ENCODE results near the gene TMEM25. TPM values are rescaled to one million over a fixed set of nuclear protein-coding genes. Genes with fewer than 3 reads are reported as not detected.

TMEM25 gene
- total RNA-seq, 4 donors from 2014 or later = 18.8 to 22.8 (median 21.0) TPM

DNA sequence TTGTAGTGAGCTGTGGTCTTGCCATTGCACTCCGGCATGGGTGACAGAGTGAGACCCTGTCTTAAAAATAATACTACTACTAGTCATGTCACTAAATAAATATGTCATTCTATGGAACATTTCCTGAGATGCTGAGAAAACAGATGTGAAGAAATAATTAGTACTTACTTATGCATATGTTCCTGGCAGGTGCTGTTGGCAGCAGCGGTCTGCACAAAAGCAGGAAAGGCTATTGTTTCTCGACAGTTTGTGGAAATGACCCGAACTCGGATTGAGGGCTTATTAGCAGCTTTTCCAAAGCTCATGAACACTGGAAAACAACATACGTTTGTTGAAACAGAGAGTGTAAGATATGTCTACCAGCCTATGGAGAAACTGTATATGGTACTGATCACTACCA is 50.1 kb downstream of the TMEM25 start:
- DNase-seq (ENCODE audit: low spot score in 2 of 2) = no peak

More for the DNA sequence above, 50.1 kb downstream of the TMEM25 start:
- no peak for TF ChIP-seq POLR2A (IDR thresholded peaks at IDR 0.05)
- TF ChIP-seq, protein P1, sequence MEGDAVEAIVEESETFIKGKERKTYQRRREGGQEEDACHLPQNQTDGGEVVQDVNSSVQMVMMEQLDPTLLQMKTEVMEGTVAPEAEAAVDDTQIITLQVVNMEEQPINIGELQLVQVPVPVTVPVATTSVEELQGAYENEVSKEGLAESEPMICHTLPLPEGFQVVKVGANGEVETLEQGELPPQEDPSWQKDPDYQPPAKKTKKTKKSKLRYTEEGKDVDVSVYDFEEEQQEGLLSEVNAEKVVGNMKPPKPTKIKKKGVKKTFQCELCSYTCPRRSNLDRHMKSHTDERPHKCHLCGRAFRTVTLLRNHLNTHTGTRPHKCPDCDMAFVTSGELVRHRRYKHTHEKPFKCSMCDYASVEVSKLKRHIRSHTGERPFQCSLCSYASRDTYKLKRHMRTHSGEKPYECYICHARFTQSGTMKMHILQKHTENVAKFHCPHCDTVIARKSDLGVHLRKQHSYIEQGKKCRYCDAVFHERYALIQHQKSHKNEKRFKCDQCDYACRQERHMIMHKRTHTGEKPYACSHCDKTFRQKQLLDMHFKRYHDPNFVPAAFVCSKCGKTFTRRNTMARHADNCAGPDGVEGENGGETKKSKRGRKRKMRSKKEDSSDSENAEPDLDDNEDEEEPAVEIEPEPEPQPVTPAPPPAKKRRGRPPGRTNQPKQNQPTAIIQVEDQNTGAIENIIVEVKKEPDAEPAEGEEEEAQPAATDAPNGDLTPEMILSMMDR (IDR thresholded peaks at IDR 0.05) = no peak
- intact Hi-C loops (cut with DNase I; ENCODE audit: low total_unique reads) = no loop called here
- WGBS, 2 donors = 61 to 68% methylated on average over 6 of the region's 6 CpGs
- no peak overlapping the region for H3K4me3 ChIP-seq (ENCODE audit: low read depth, poor library complexity, severe bottlenecking)

Other genes with a start within 250 kb of the TMEM25 start
- under 1 TPM in 3 of 4 donors, not detected in 1; 0.36 to 0.52 (median 0.46) TPM for gene CD3E, start 226.5 kb upstream of the TMEM25 start, total RNA-seq
- gene CD3D, start 188.5 kb upstream of the TMEM25 start, total RNA-seq = 1 to 10 TPM in 1 of 4 donors, under 1 TPM in 2, not detected in 1; 0.44 to 5.8 (median 0.46) TPM
- gene CD3G, start 186.8 kb upstream of the TMEM25 start, total RNA-seq = under 1 TPM; 0.12 to 0.59 (median 0.37) TPM
- 10 to 100 TPM; 40.3 to 46.1 (median 44.4) TPM for gene UBE4A, start 171.6 kb upstream of the TMEM25 start, total RNA-seq
- 10 to 100 TPM; 26.7 to 83.6 (median 44.8) TPM for gene ATP5MG, start 129.6 kb upstream of the TMEM25 start, total RNA-seq
- 10 to 100 TPM; 57.8 to 94.6 (median 63.6) TPM for gene KMT2A, start 94.7 kb upstream of the TMEM25 start, total RNA-seq
- gene TTC36, start 3.7 kb upstream of the TMEM25 start, total RNA-seq = under 1 TPM in 2 of 4 donors, not detected in 2; 0.27 to 0.42 TPM
- 10 to 100 TPM; 14.7 to 20.1 (median 16.1) TPM for gene IFT46, start 34.7 kb downstream of the TMEM25 start, total RNA-seq
- gene ARCN1, start 41.2 kb downstream of the TMEM25 start, total RNA-seq = 10 to 100 TPM; 61.4 to 81.2 (median 70.7) TPM
- 10 to 100 TPM; 51.9 to 77.4 (median 70.2) TPM for gene PHLDB1, start 76.4 kb downstream of the TMEM25 start, total RNA-seq
- not detected for gene TREH, start 148.5 kb downstream of the TMEM25 start, total RNA-seq